OCI-LY7 (cell line): Measurements from ENCODE around the gene ABR.

ENCODE experiments used
- EZH2phosphoT487 ChIP-seq: fragments of 200-600 bp; sonication (generic); IDR thresholded peaks from 2 replicates; pipeline ENCODE4 v1.6.1; 2018; ENCODE audit warnings: low read depth, borderline replicate concordance, mild to moderate bottlenecking, mixed run types, antibody characterized with exemption, low read length, moderate library complexity, mixed read lengths
- TF ChIP-seq, protein P1 (sequence below): fragments of 200-600 bp; sonication (generic); conservative IDR thresholded peaks from 2 replicates; pipeline ENCODE4 v1.5.1; 2014; ENCODE audit warnings: mild to moderate bottlenecking, antibody characterized with exemption, low read length, moderate library complexity, mixed read lengths

DNA sequence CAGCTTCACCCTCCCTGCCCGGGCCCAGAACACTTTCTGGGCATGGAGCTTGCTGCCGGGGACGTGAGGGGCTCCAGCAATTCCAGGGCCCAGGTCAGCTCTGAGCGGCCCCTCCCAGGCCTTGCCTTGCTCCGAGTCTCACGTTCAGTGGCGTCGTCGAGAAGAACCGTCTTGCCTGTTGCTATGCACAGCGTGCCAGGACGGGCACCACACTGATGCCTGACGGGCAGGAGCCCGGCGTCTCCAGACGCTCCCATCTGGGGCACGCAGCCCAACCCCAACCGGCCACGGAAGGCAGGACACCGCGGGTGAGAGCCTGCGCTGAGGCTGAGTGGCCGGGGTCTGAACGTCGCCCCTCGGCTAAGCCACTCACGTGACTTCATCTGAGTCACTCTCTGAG lies 155.7 kb downstream of the ABR start:
- TF ChIP-seq, protein P1, sequence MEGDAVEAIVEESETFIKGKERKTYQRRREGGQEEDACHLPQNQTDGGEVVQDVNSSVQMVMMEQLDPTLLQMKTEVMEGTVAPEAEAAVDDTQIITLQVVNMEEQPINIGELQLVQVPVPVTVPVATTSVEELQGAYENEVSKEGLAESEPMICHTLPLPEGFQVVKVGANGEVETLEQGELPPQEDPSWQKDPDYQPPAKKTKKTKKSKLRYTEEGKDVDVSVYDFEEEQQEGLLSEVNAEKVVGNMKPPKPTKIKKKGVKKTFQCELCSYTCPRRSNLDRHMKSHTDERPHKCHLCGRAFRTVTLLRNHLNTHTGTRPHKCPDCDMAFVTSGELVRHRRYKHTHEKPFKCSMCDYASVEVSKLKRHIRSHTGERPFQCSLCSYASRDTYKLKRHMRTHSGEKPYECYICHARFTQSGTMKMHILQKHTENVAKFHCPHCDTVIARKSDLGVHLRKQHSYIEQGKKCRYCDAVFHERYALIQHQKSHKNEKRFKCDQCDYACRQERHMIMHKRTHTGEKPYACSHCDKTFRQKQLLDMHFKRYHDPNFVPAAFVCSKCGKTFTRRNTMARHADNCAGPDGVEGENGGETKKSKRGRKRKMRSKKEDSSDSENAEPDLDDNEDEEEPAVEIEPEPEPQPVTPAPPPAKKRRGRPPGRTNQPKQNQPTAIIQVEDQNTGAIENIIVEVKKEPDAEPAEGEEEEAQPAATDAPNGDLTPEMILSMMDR: no peak
- TF ChIP-seq EZH2phosphoT487: no peak
